A172 (cell line): ENCODE data around the gene MYO1E. TPM values are rescaled to one million over a fixed set of nuclear protein-coding genes. Genes with fewer than 3 reads are reported as not detected.
"Not testable (repeated sequence)": the region's sequence is repeated elsewhere in the genome, so short reads cannot be mapped to it uniquely, and the experiment has no call there.

ENCODE experiments used
- DNase-seq: peaks from one replicate; pipeline ENCODE4 v3.0.0-alpha.2; 2015; ENCODE audit warnings: low spot score
- total RNA-seq: library from RNA; depleted of rRNA; stranded (reverse); fragments of >200 nt; shearing (Covaris generic); gene quantifications from 2 replicates; pipeline ENCODE4 v1.2.3, GENCODE V29; 2014; rRNA removed

MYO1E gene
- 13.8 and 25.6 TPM in 2 replicates for total RNA-seq

DNA sequence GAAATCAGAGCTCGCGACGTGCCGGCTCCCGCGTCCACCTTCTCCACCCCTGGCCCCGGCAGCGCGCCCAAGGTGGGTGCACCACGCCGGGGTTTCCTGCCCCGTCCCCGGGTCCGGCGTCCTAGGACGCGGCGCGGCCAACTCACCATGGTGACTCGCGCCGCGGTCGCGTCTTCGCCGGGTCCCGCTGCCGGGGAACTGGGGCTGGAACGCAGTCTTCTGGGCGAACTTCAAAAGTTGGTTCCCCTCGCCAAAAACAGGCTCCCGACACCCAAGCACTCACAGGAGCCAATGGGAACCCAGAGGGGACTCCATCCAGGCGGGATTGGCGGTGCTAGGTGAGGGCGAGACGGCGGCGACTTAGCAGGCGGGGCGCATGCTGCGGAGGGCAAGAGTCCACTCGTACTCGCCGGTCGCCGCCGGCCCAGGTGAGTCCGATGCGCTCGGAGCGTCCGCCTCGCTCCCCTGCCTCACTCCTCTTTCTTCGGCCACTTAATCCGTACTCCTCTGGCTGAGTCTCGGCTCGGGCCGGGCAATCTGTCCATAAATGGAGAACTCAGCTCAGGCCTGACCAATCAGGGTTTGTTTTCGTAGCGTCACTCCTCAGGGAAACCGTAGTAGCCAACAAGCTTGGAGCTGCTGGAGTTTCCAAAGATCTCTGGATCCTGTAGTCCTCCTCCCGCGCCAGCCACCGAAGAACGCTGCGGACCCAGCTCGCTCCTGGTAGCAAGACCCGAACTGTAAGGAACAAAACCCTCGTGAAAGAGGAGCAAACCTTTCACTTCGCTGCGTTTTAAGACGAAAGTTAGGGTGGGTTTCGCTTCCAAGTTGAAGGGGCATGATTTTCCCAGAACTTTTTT is at the start of gene MYO1E:
MYO1E (minus strand) TSS at position 520 of the 860 bp plus-strand sequence; CDS start at position 149, 371 bp downstream.
- DNase-seq = peak; percentile 95

DNA sequence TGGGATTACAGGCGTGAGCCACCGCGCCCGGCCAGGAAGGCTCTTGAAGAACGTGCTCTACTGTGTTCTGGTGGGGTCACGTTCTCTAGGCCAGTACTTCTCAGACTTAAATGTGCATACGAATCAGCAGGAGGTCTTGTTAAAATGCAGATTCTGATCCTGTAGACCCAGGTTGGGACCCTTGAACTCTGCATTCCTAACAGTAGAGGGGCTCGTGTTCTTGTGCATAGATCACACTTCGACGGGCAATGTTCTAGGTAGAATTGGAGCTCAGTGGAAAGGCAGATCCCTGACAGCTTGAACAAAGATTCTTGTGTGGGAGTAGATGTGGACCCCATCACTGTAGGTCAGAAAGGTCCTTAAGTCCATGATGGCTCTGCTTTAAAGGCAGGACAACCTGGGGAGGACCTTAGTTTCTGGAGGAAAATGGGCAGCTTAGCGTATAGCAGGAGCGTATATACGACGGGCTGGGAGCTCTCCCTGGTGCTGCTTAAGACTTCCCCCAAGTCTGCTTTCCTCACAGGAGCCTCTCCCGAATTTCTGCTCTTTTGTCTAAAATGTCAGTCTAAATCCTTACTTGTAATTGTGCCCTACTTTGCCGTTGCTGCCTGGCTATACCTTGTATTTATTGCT is 48.4 kb upstream of the MYO1E start:
- no peak for DNase-seq

GRCh38 chr15:59420108-59420507 is 47.4 kb upstream of the MYO1E start:
- no peak for DNase-seq

GRCh38 chr15:59419170-59419569 is 46.5 kb upstream of the MYO1E start:
- no peak for DNase-seq

DNA sequence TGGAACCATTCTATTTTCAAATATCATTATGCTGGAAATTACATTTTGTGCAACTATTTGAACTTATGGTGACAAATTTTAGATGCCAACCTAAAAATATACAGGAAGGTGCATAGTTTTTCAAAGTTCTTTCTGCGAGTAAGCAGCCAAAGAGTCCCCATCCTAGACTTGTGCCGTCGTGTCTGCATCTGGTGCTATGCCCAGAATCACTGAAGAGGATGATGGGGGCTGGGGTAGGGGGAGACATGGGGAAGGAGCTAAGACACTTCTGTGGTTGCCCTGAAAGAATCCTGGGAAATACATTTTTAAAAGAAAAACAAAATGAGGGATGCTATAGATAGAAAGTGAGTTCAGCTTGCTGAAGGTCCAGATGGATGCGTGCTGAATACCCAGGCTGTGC is 44.1 kb upstream of the MYO1E start:
- DNase-seq = no peak

DNA sequence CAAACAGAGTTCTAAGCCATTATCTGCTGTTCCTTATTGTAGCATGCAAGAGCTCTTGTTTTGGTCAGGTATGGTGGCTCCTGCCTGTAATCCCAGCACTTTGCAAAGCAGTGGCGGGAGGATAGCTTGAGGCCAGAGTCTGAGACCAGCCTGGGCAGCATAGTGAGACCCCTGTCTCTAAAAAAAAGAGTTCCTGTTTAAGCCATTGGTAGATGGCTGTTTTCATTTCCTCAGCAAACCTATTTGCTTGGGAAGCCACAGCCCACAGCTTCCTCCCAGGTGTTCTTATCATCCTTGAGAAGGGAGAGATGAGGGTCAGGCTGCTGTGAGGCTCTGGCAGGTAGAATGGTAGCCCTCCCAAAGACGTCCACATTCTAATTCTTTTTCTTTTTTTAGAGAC is 40.9 kb upstream of the MYO1E start:
- no peak for DNase-seq

DNA sequence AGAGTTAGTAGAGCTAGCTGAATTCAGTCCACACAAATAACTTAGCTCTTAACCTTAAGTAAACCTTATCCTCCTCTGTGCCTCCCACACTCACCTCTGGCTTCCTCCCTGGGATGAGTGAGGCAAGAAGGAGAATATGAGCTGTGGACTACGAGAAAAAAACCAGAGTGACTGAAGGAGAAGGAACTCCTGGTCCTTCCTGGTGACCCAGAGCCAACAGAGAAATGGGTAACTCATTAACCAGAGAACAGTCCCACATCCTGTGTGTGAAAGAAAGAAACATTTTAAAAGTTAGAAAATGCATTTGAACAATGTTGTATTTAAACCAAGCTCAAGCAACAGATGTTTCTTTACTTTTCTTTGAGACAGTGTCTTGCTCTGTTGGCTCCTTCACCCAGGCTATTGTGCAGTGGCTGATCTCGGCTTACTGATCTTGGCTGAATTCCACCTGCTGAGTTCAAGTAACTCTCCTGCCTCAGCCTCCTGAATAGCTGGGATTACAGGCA is 37.8 kb upstream of the MYO1E start:
- no peak for DNase-seq

DNA sequence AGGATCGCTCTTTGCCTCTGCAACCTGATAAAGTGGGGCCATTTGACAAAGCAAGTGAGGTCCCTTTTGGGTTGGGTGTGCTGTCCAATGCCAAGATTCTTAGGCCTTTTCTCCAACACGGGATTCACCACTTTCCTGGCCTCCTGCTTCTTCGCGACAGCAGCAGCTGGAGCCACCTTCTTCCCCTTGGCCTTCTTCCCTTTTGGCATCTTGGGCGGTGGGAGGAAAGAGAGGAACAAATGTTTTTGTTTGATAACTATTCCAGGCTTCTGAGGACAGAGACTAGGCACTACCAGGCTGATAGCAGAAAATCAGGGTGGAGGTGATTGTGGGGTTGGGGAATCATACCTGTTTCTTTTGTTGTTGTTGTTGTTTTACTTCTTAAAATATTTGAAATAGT is 35.3 kb upstream of the MYO1E start:
- no peak for DNase-seq

DNA sequence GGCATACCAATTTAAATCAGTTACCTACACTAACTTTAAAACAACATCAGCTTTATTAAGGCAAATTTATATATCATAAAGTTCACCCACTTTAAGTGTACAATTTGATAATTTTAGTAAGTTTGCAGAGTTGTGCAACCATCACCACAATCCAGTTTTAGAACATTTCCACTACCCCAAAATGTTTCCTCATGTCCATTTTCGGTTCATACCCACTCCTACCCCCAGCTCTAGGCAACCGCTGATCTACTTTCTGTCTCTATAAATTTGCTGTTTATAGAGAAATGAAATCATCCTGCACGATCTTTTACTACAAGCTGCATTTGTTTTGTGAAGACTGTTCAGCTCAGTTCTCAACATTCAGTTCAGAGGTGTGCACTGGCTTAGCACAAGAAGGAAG is 33.8 kb upstream of the MYO1E start:
- no peak for DNase-seq

GRCh38 chr15:59405079-59405478 is 32.4 kb upstream of the MYO1E start:
- no peak for DNase-seq

GRCh38 chr15:59401824-59402569 is 29.3 kb upstream of the MYO1E start:
- no peak for DNase-seq

- DNase-seq = not testable (repeated sequence)
Observed at GRCh38 chr15:59401051-59401823, 28.6 kb upstream of the MYO1E start.

GRCh38 chr15:59400103-59400813 is 27.6 kb upstream of the MYO1E start:
- DNase-seq = no peak

DNA sequence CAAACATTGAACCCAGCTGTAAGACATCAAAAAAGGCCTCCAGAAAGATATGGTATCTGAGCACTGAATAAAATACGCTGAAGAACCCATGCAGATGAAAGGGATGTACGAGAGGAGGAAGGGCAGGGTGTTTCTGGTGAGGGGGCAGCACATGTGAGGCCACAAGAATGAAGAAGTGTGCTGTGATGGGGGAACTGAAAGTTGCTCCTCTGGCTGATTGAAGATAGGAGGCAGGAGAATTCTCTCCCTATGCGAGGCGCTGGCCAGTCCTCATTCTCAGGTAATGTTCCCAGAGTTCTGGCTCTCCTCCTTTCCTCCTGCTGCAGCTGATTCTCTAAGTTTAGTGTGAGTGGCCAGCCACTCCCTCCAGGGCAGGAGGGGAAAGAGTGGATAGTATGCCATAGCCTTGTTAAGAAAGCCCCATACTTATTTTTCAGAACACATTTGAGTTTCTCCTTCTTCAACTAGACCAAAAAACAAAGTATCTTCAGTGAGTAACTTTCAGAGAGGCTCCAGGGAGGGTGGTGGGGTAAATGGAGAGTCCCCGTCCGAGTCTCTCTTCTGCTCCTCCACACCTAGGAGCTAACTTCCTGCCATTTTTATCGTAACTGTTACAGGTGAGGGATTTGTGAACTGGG is 26.9 kb upstream of the MYO1E start:
- DNase-seq = no peak

DNA sequence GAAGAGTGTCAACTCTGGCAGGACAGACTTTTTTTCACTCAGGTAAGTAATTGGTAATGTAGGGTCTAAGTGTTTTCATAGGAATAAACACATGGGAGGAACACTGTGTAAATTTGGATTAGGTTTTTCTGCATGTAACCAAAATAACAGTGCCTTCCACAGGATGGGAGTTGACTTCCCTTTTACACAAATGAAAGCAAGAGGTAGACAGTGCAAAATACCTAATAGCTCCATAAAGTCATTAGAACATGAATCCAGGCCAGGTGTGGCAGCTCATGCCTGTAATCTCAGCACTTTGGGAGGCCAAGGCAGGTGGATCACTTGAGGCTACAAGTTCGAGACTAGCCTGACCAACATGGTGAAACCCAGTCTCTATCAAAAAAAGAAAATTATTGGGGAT is 25.5 kb upstream of the MYO1E start:
- no peak for DNase-seq

DNA sequence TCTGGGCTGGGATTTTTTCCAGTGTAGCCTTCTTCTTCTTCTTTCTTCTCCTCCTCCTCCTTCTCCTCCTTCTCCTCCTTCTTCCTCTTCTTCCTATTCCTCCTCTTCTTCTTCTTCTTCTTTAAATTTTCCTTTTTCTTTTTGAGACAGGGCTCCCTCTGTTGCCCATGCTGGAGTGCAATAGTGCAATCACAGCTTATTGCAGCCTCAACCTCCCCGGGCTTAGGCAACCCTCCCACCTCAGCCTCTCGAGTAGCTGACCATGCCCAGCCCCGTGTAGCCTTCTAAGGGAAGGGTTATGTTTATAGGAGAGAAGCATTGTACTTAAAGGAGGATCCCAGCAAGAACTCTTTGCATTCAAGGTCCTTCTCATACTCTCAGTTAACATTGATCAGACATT is 24.0 kb upstream of the MYO1E start:
- DNase-seq = no peak

- no peak for DNase-seq
Observed at GRCh38 chr15:59396211-59396610, 23.5 kb upstream of the MYO1E start.

DNA sequence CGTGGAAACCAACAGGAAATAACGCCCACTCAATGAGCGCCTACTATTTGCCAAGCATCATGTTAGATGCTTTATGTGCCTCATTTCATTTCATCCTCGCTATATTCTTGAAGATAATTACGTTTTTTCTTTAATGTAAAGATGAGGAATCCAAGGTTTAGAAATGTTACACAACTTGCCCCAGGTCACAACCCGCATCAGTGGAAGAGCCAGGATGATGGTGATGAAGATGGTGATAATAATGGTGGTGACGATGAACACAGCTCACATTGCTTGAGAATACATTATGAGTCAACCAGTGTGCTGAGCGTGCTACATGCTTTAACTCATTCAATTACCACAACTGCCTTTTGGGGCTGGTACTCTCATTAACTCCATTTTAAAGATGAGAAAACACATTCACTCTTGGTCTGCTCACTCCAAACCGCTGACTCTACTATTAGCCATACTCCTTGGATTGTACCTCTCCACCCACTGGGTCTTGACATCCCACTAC is 21.5 kb upstream of the MYO1E start:
- no peak for DNase-seq

GRCh38 chr15:59392299-59392698 is 19.6 kb upstream of the MYO1E start:
- no peak for DNase-seq

GRCh38 chr15:59388670-59389069 is 16.0 kb upstream of the MYO1E start:
- no peak for DNase-seq
